Occipital lobe (tissue), 2 donors: ENCODE results near the gene C14orf119. TPM values are rescaled to one million over a fixed set of nuclear protein-coding genes. Genes with fewer than 3 reads are reported as not detected.

Source experiments
- DNase-seq: peaks from one replicate; lab custom pipeline; 2025; lab: John Stamatoyannopoulos, UW
- total RNA-seq: library from RNA; depleted of rRNA; stranded (reverse); fragments of >200 nt; gene quantifications from one replicate; pipeline ENCODE4 v1.2.3, GENCODE V29; 2014

Gene C14orf119
- total RNA-seq, 1 donor from 2014 or later = 17.9 TPM

GRCh38 chr14:23060536-23061260, 34.6 kb upstream of the C14orf119 start:
- DNase-seq = no peak

DNA sequence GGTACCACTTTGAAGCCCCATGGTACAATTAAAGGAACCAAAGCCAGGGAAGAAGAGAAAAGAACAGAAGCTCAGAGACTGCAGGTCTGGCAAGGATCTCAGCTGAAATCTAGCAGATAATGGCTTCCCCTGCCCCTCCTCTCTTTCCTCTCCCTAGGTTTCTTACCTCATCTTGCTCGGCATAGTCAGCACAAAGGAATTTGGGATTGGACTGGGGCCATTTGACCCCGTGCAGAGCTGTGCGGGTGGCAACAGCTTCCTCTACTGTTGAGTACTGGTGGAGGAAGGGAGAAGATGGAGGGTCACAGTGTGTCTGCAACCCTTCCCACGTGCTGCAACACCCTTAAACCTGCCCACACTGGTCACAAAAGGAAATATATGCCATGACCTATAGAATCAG, 33.3 kb upstream of the C14orf119 start:
- no peak for DNase-seq

- DNase-seq = no peak
These were observed 31.7 kb upstream of the C14orf119 start for GRCh38 chr14:23063601-23064000.

DNA sequence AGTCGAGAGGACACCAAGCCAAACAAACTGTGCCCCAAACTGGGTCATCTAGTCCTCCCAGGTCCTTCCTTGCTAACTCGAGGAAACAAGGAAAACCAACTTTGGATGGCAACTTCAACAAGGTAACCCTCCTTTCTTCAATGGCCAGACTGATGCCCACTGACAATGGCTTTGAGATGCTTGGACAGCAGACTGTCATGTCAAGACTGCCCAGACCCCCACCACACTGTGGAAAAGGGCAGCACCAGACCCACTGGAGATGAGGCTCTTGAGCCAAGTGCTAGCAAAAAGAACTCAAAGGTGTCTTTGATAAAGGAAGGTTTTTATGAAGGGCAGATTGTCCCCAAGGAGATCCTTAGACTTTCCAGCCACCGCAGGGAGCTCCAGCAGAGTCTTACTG, 28.9 kb upstream of the C14orf119 start:
- DNase-seq = no peak

DNA sequence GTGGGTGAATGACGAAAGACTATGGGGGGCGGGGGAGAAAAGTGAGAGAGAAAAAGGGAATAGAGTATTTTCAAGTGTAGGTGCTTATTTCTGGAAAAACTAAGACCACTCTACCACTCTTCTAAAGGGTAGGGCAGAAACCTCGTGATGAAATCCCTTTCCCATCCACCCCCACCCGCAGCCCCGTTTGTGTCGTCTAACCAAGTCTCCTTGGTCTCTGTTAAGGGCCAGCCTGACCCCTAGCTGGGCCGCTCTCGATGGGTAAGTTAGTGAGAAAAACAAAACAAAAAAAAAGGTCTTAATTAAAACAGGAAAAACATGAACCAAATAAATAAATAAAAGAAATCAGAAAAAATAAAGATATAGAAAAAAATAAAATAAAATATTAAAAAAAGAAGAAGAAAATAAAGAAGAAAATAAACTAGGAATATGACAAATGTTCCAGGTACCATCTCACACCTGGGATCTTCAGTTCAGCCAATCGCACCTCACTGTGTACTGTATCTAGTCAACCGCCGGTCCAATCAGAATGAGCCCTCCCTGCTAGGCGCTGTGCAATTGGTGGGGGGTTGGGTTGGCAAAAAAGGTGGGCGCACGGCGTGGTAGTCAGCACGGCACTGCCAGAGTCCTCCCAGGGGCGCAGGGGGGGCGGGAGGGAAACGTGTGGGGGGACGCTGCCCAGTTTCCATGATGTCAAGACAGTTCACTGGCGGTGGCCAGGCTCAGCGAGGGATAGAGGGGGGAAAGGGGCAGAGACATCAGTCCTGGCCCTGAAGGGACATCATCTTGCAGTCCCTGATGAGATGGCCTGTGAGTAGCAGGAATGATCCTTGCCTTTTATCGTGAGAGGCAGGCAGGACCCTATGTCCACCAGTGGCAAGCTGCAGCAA, 28.2 kb upstream of the C14orf119 start:
- no peak for DNase-seq

GRCh38 chr14:23067847-23068788, 27.2 kb upstream of the C14orf119 start:
- no peak for DNase-seq

DNA sequence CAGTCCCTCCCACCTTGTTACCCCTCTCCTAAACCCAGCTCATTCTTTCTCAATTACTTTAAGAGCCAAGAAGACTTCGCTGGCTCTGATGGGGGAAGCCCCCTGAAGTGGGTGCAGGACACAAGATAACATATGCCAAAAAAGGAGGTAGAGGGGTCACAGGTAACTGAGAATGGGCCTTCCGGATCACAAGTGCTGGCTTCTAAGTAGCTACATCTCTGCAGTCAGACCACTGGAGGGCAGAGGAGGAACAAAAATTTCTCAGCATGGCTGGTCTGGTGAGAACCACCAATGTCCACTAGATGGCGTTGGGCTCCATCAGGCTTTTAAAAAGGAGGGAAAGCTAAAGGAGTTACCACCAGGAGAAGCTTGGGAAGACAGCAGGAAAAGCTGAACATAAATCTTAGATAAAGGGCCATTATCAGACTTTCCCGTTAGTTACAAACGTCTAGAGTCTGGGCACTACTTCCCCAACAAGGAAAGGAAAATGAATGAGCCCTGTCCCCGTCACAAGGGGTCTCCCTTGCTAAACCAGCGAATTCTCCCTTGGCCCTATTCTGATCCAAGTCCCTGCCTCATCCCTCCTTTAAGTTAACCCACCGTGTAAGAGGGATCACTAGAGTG, 26.4 kb upstream of the C14orf119 start:
- DNase-seq = no peak

DNA sequence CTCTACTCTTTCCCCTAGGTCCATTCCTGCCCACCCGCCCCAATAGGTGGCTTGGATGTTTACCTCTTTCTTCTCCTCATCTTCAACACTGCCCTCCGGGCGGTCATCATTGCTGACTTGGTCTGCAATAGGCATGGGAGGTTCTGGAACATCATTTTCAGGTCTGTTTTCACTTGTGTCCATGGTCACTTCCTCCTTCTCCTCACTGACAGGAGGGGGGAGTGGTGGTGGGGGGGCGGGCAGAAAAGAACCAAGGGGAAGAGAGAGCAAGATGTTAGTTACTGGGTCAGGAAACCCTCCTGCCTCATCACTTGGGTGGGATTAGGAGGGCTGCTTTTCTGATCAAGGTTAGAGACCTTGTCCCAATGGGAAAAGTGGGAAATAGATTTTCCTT, 25.9 kb upstream of the C14orf119 start:
- DNase-seq = no peak

DNA sequence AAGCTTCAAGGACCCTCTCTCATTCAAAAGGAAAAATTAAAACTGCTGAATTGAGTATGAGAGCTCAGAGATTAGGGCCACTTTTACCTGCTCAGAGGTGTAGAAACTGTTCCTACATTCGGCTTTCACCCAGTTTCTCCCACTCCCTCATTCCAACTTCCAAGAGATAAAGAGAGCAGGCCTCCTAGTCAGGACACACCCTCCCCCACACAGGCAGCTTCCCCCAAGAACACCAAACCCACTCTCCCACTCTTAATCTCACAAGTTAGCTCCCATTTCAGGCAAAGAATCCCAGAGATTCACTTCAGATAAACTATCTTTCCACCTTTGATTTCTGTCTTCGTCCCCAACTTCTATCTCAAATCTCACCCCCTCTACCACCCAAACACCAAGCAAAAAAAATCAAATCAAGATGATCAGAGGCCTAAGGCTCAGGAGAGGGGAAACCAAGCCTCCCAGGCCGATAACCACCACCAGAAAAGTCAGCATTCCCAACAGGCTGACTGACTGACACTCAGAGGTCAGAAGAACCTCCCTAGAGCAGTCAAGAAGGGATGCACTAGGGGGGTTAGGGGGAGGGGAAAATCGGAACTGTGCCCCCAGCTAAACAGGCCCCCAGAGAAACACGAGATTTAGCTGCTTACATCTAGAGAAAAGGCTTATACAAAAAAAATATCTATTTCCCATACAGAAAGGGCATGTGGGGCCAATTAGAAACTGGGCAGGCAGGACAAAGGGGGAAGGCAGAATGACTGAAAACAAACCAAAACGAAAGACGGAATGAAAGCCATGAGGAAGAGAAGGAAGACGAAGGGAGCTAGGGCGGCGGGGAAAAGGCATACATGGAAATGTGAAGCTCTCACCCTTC, 24.8 kb upstream of the C14orf119 start:
- DNase-seq = no peak

GRCh38 chr14:23071244-23071920, 23.9 kb upstream of the C14orf119 start:
- DNase-seq = no peak

DNA sequence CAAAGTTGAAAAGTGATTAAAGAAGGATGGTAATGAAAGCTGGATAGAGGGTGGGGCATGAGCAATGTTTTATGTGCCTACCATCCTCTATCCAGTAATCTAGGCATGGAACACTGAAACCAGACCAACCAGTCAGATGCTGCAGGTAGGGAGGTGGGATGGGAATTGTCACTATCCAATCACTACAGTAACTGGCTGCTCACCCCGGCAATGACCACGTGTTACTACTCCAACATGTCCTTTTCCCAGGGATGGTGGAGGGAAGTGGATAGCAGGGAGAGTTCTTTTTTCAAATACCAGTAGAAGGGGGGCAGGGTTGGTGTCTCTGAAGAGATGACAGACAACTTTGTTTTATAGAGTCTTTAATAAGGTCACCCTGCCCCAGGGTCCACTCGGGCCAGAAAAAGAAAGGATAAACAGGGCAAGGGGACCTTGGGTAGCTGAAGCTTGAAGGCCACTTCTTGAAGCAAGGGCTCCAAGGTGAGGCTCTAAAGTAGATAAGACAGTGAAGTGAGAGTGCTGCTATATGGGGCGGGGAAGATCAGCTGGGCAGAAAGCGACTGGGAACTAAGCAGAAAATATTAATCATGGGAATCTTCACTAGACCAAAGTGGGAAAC, 23.3 kb upstream of the C14orf119 start:
- no peak for DNase-seq

DNA sequence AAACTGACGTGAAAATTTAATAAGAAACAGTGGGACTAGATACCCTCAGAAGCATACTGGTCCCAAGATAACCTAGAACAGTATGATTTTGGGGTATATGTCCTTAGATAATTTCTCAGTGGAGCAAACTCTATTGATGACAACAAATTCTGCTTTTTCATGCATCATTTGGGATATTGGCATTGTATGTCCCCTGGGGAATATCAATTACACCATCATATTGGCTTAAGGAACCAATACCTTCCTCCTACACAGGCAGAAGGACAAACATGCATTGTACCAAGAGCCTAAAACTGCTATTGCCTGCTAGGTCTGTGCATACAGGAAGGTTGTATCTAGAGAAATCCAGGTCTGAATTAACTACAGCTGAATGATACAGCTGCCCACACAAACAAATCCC, 20.4 kb upstream of the C14orf119 start:
- no peak for DNase-seq

GRCh38 chr14:23076785-23077408, 18.4 kb upstream of the C14orf119 start:
- DNase-seq = no peak

- no peak for DNase-seq
These were observed 17.3 kb upstream of the C14orf119 start for GRCh38 chr14:23077962-23078361.

- DNase-seq = no peak
These were observed 16.6 kb upstream of the C14orf119 start for GRCh38 chr14:23078692-23079116.

- no peak for DNase-seq
These were observed 15.6 kb upstream of the C14orf119 start for GRCh38 chr14:23079716-23080115.

- DNase-seq = no peak
These were observed 14.8 kb upstream of the C14orf119 start for GRCh38 chr14:23080474-23080873.

DNA sequence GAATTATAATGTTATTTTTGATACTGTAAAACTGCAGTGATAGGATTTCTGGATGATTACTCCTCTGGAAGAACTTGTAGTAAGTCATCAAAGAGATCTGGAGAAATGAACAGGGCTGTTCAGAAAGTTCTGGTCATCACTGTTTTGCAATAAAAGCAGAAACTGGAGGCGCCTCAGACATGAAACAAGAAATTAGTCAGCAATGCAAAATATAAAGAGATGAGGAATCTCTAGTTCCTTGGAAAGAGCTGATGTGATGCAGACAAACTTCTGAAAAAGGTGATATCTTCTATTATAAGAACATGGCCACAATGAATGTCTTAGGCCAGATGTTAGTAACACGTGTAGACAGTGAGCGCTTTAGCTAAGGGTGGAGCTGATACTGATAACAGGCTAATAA, 9.8 kb upstream of the C14orf119 start:
- no peak for DNase-seq

DNA sequence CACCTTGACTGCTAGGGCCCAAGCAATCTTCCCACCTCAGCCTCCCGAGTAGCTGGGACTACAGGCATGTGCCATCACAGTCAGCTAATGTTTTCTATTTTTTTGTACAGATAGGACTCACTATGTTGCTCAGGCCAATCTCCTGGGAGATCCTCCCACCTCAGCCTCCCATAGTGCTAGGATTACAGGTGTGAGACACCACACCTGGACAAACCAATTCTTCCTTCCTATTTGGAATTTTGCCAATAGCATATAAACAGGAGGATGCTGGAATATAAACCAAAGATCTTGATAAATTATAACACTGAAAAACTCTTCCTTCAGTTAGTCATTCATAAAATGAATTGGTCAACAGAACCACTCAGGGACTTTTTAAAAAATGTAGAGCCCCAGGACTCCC, 8.7 kb upstream of the C14orf119 start:
- DNase-seq = no peak
